IMR-90 (cell line): ENCODE results near the gene MYO9A. TPM values are rescaled to one million over a fixed set of nuclear protein-coding genes. Genes with fewer than 3 reads are reported as not detected.

Source experiments
- ATAC-seq: fragments of 200-7000 bp; cut with Tn5 transposase; 2 replicates; pipeline ENCODE4 v1.9.1; 2020; ENCODE audit warnings: low read depth, mild to moderate bottlenecking, moderate library complexity
- BruUV-seq: library from RNA; stranded (reverse); fragments of 400-500 nt; replicated peaks from 2 replicates; lab custom pipeline; 2021; lab: Mats Ljungman, UMichigan
- CTCF ChIA-PET: fragments of 300-600 bp; formaldehyde crosslinking; extraction: SDS; loops from one replicate; lab custom pipeline; 2021; ENCODE audit warnings: antibody characterized with exemption; lab: Yijun Ruan, JAX
- POLR2A ChIA-PET: fragments of 300-600 bp; sonication (Branson Sonifier 250); formaldehyde crosslinking; loops from one replicate; lab custom pipeline; 2022; ENCODE audit warnings: antibody characterized with exemption; ENCODE audit not compliant: unreplicated experiment; lab: Charles Lee
- DNase-seq: peaks from one replicate; pipeline ENCODE4 v3.0.0; 2013
- H2AFZ ChIP-seq: replicated peaks from 2 replicates; pipeline ENCODE3; 2013; ENCODE audit warnings: low read length, mild to moderate bottlenecking; ENCODE audit not compliant: poor library complexity
- H2AK5ac ChIP-seq: 2 replicates; pipeline ENCODE4 v1.6.1; 2013; ENCODE audit warnings: low read depth, low read length, inconsistent platforms
- H2AK9ac ChIP-seq: replicated peaks from 2 replicates; pipeline ENCODE3; 2013; ENCODE audit warnings: mild to moderate bottlenecking, low read depth, low read length, moderate library complexity; ENCODE audit not compliant: poor library complexity
- H2BK120ac ChIP-seq: 2 replicates; pipeline ENCODE4 v1.6.1; 2013; ENCODE audit warnings: low read depth, low read length, inconsistent platforms
- H2BK15ac ChIP-seq: 3 replicates; pipeline ENCODE4 v1.6.1; 2013; ENCODE audit warnings: low read depth, low read length, inconsistent platforms
- H2BK20ac ChIP-seq: 2 replicates; pipeline ENCODE4 v1.6.1; 2013; ENCODE audit warnings: low read depth, mild to moderate bottlenecking, inconsistent platforms, low read length, moderate library complexity
- H2BK5ac ChIP-seq: 2 replicates; pipeline ENCODE4 v1.6.1; 2013; ENCODE audit warnings: mild to moderate bottlenecking, low read depth, low read length, inconsistent platforms; ENCODE audit not compliant: poor library complexity, severe bottlenecking
- H3K14ac ChIP-seq: replicated peaks from 2 replicates; pipeline ENCODE4 v1.6.1; 2013; ENCODE audit warnings: low read depth, low read length, inconsistent platforms
- H3K18ac ChIP-seq: 2 replicates; pipeline ENCODE4 v1.6.1; 2013; ENCODE audit warnings: low read depth, low read length, control low read depth
- H3K23ac ChIP-seq: 2 replicates; pipeline ENCODE4 v1.6.1; 2013; ENCODE audit warnings: low read depth, low read length, inconsistent platforms
- H3K27ac ChIP-seq: 2 replicates; pipeline ENCODE4 v1.5.1; 2013; ENCODE audit warnings: mild to moderate bottlenecking, control low read depth, low read length; ENCODE audit not compliant: insufficient read depth
- H3K27me3 ChIP-seq: 2 replicates; pipeline ENCODE4 v1.6.1; 2013; ENCODE audit warnings: low read length; ENCODE audit not compliant: control insufficient read depth, insufficient read depth
- H3K36me3 ChIP-seq: 2 replicates; pipeline ENCODE4 v1.6.1; 2013; ENCODE audit warnings: low read length, mixed read lengths; ENCODE audit not compliant: control insufficient read depth, insufficient read depth
- H3K4ac ChIP-seq: 2 replicates; pipeline ENCODE4 v1.6.1; 2013; ENCODE audit warnings: low read depth, low read length, inconsistent platforms
- H3K4me1 ChIP-seq: 2 replicates; pipeline ENCODE4 v1.6.1; 2013; ENCODE audit warnings: low read length, mixed read lengths; ENCODE audit not compliant: control insufficient read depth, insufficient read depth
- H3K4me2 ChIP-seq: 2 replicates; pipeline ENCODE4 v1.6.1; 2013; ENCODE audit warnings: low read depth, mild to moderate bottlenecking, control low read depth, low read length, moderate library complexity
- H3K4me3 ChIP-seq: 2 replicates; pipeline ENCODE4 v1.5.1; 2013; ENCODE audit warnings: low read depth, mild to moderate bottlenecking, control low read depth, low read length, moderate library complexity; ENCODE audit not compliant: insufficient read depth
- H3K56ac ChIP-seq: 2 replicates; pipeline ENCODE4 v1.6.1; 2013; ENCODE audit warnings: low read length, inconsistent platforms; ENCODE audit not compliant: insufficient read depth; ENCODE audit errors: extremely low read depth
- H3K79me1 ChIP-seq, 2 experiments: 2 replicates each; pipeline ENCODE4 v1.6.1; 2013; ENCODE audit warnings: low read length in 2 of 2, inconsistent platforms in 1 of 2, low read depth in 1 of 2
- H3K9ac ChIP-seq: 2 replicates; pipeline ENCODE4 v1.6.1; 2013; ENCODE audit warnings: low read depth, low read length, control low read depth
- H3K9me1 ChIP-seq: 2 replicates; pipeline ENCODE4 v1.6.1; 2013; ENCODE audit warnings: low read length, inconsistent platforms; ENCODE audit not compliant: insufficient read depth
- H3K9me3 ChIP-seq: 2 replicates; pipeline ENCODE4 v1.6.1; 2013; ENCODE audit warnings: low read length; ENCODE audit not compliant: control insufficient read depth, insufficient read depth
- H4K20me1 ChIP-seq: 2 replicates; pipeline ENCODE4 v1.6.1; 2013; ENCODE audit warnings: low read length, inconsistent platforms; ENCODE audit not compliant: insufficient read depth
- H4K5ac ChIP-seq: 2 replicates; pipeline ENCODE4 v1.6.1; 2013; ENCODE audit warnings: mild to moderate bottlenecking, low read depth, low read length, control low read depth
- H4K8ac ChIP-seq, 2 experiments: 2 replicates each; pipeline ENCODE4 v1.6.1; 2013; ENCODE audit warnings: low read depth in 2 of 2, low read length in 2 of 2, control low read depth in 1 of 2, inconsistent platforms in 1 of 2
- H4K91ac ChIP-seq: 2 replicates; pipeline ENCODE4 v1.6.1; 2013; ENCODE audit warnings: low read depth, low read length, inconsistent platforms; ENCODE audit not compliant: insufficient read depth
- BHLHE40 ChIP-seq: fragments of 150-350 bp; IDR thresholded peaks from 2 replicates; pipeline ENCODE4 v1.6.1; 2016; ENCODE audit warnings: mild to moderate bottlenecking, low read depth, low read length
- CEBPB ChIP-seq: IDR thresholded peaks from 2 replicates; pipeline ENCODE4 v1.6.1; 2012; ENCODE audit warnings: low read depth, low read length, improper control_type of control experiment
- CHD1 ChIP-seq: IDR thresholded peaks from 2 replicates; pipeline ENCODE4 v1.6.1; 2012; ENCODE audit warnings: low read depth, low read length, improper control_type of control experiment
- FOS ChIP-seq: fragments of 150-350 bp; IDR thresholded peaks from 2 replicates; pipeline ENCODE4 v1.6.1; 2016; ENCODE audit warnings: low read depth, low read length
- MAFK ChIP-seq: IDR thresholded peaks from 2 replicates; pipeline ENCODE4 v1.6.1; 2012; ENCODE audit warnings: low read depth, low read length, improper control_type of control experiment
- MAZ ChIP-seq: IDR thresholded peaks from 2 replicates; pipeline ENCODE4 v1.6.1; 2012; ENCODE audit warnings: low read depth, mild to moderate bottlenecking, low read length, improper control_type of control experiment, moderate library complexity, borderline replicate concordance
- MXI1 ChIP-seq: IDR thresholded peaks from 2 replicates; pipeline ENCODE4 v1.6.1; 2012; ENCODE audit warnings: low read depth, mild to moderate bottlenecking, low read length, moderate library complexity, borderline replicate concordance
- NFE2L2 ChIP-seq: fragments of 150-350 bp; IDR thresholded peaks from 2 replicates; pipeline ENCODE4 v1.6.1; 2016; ENCODE audit warnings: low read depth, mild to moderate bottlenecking, low read length
- POLR2A ChIP-seq: IDR thresholded peaks from 2 replicates; pipeline ENCODE4 v1.6.1; 2012; ENCODE audit warnings: mild to moderate bottlenecking, low read depth, low read length
- RAD21 ChIP-seq: IDR thresholded peaks from 2 replicates; pipeline ENCODE4 v1.6.1; 2012; ENCODE audit warnings: low read length, improper control_type of control experiment
- RCOR1 ChIP-seq: IDR thresholded peaks from 2 replicates; pipeline ENCODE4 v1.6.1; 2012; ENCODE audit warnings: mild to moderate bottlenecking, low read length, improper control_type of control experiment; ENCODE audit not compliant: insufficient replicate concordance
- RFX5 ChIP-seq: IDR thresholded peaks from 2 replicates; pipeline ENCODE4 v1.8.0; 2012; ENCODE audit warnings: low read depth, mild to moderate bottlenecking, low read length, moderate library complexity
- SMC3 ChIP-seq: fragments of 150-350 bp; IDR thresholded peaks from 2 replicates; pipeline ENCODE4 v1.6.1; 2016; ENCODE audit warnings: low read depth, mild to moderate bottlenecking, antibody characterized with exemption, low read length, moderate library complexity
- WGBS, 2 experiments: methylation state at CpG; one replicate each; pipeline versions ENCODE4 v1.1.5 to v1.1.7; 2013; ENCODE audit warnings: missing lambda C conversion rate in 2 of 2; ENCODE audit not compliant: insufficient read length in 1 of 2; ENCODE audit errors: extremely low coverage in 2 of 2; 5-methylcytosine and 5-hydroxymethylcytosine counted together
- dilution Hi-C: fragments of 300-500 bp; cut with HindIII; formaldehyde crosslinking; loops from one replicate; pipeline ENCODE4 v1.14.3; 2018; ENCODE audit warnings: low sequenced_read_pairs; ENCODE audit not compliant: unreplicated experiment
- in situ Hi-C: fragments of 300-500 bp; cut with MboI; formaldehyde crosslinking; loops from 3 replicates; pipeline ENCODE4 v1.14.3; 2019; ENCODE audit warnings: low sequenced_read_pairs, inconsistent platforms, mixed read lengths
- intact Hi-C: fragments of 100-400 bp; cut with micrococcal nuclease; formaldehyde crosslinking; loops from 2 replicates; pipeline ENCODE4 v1.10.0; 2022
- polyA plus RNA-seq, 3 experiments: library from polyadenylated mRNA; depleted of rRNA; stranded (reverse); fragments of >200 nt; gene quantifications; 2 replicates each; pipeline ENCODE4 v1.2.3, GENCODE V29; 2012; ENCODE audit warnings: low replicate concordance in 1 of 3
- total RNA-seq: library from RNA; depleted of rRNA; stranded (reverse); fragments of >200 nt; gene quantifications from 2 replicates; pipeline ENCODE4 v1.2.3, GENCODE V29; 2012
- TF ChIP-seq, protein P1 (sequence below): conservative IDR thresholded peaks from 2 replicates; pipeline ENCODE4 v1.5.1; 2012; ENCODE audit warnings: mild to moderate bottlenecking, low read depth, low read length, improper control_type of control experiment
- TF ChIP-seq, protein P2 (sequence below): fragments of 150-350 bp; IDR thresholded peaks from 2 replicates; pipeline ENCODE4 v1.6.1; 2016; ENCODE audit warnings: low read depth, mild to moderate bottlenecking, low read length, moderate library complexity, borderline replicate concordance
- TF ChIP-seq, protein P3 (sequence below): fragments of 150-350 bp; IDR thresholded peaks from 2 replicates; pipeline ENCODE4 v1.6.1; 2017; ENCODE audit warnings: mild to moderate bottlenecking, antibody characterized with exemption, low read length, low read depth

Gene MYO9A
- total and polyA plus RNA-seq, 2 of the 4 experiments (the other 2 are of a cell fraction) = 6.0 to 49.5 TPM

DNA sequence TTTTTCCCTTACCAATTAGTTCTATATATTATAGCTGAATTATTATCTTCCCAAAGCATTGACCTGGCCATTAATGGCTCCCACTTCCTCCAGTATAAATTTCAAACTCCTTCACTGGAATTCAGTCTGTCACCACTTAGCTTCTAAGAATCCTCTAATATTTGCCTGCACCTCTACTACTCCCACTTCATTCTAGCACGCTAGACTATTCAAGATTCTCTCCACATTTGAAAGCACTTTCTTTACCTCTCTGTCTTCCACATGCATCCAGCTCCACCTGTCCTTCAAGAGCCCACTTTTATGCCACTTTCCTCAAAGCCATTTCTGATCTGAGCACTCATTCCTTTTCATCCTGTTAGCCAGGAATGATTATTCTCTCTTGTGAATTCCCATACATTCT, 15.3 kb upstream of the MYO9A start:
- Histone ChIP-seq H4K20me1 (no peaks in the 10 kb centered on the region), H3K79me1 (no peaks in the 10 kb centered on the region; a peak in 1 of 4 replicates), H3K56ac (no peak overlapping the region), H4K8ac (no peak overlapping the region), H2BK15ac (no peak overlapping the region), H3K4me2 (no peak overlapping the region), H2AK9ac (no peak overlapping the region), H3K9me3 (no peaks in the 10 kb centered on the region), H4K91ac (no peak overlapping the region), H3K4me1 (peaks cover 2% of the 10 kb centered on the region; the same call in 1 of the 2 replicates), H3K27me3 (no peaks in the 10 kb centered on the region), H3K18ac (no peak overlapping the region), H3K9me1 (no peaks in the 10 kb centered on the region), H3K4ac (no peak overlapping the region), H2AK5ac (no peak overlapping the region), H4K5ac (no peak overlapping the region), H2BK5ac (no peak overlapping the region), H2AFZ (no peak overlapping the region), H2BK120ac (no peak overlapping the region), H3K23ac (no peak overlapping the region), H3K27ac (no peak overlapping the region), H3K9ac (no peak overlapping the region), H3K4me3 (no peak overlapping the region), H3K36me3 (no peaks in the 10 kb centered on the region), H2BK20ac (no peak overlapping the region), H3K14ac (no peak overlapping the region)
- ChIA-PET CTCF (no interaction called here), POLR2A (no interaction called here)
- dilution Hi-C loops = no loop called here
- intact Hi-C loops = no loop called here
- no TSS peak for BruUV-seq
- 75% methylated on average over 1 of the region's 1 CpG; no CpG with 5 or more reads in 1 of the 2 experiments for WGBS, 2 experiments
- ATAC-seq (no peak), DNase-seq (no peak)
- TF ChIP-seq BHLHE40 (no peak), RCOR1 (no peak), FOS (no peak), NFE2L2 (no peak), RAD21 (no peak), MXI1 (no peak), CHD1 (no peak), MAZ (no peak), POLR2A (no peak), RFX5 (no peak), MAFK (no peak), SMC3 (no peak), CEBPB (no peak)
- TF ChIP-seq, protein P1, sequence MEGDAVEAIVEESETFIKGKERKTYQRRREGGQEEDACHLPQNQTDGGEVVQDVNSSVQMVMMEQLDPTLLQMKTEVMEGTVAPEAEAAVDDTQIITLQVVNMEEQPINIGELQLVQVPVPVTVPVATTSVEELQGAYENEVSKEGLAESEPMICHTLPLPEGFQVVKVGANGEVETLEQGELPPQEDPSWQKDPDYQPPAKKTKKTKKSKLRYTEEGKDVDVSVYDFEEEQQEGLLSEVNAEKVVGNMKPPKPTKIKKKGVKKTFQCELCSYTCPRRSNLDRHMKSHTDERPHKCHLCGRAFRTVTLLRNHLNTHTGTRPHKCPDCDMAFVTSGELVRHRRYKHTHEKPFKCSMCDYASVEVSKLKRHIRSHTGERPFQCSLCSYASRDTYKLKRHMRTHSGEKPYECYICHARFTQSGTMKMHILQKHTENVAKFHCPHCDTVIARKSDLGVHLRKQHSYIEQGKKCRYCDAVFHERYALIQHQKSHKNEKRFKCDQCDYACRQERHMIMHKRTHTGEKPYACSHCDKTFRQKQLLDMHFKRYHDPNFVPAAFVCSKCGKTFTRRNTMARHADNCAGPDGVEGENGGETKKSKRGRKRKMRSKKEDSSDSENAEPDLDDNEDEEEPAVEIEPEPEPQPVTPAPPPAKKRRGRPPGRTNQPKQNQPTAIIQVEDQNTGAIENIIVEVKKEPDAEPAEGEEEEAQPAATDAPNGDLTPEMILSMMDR = no peak
- TF ChIP-seq, protein P2, sequence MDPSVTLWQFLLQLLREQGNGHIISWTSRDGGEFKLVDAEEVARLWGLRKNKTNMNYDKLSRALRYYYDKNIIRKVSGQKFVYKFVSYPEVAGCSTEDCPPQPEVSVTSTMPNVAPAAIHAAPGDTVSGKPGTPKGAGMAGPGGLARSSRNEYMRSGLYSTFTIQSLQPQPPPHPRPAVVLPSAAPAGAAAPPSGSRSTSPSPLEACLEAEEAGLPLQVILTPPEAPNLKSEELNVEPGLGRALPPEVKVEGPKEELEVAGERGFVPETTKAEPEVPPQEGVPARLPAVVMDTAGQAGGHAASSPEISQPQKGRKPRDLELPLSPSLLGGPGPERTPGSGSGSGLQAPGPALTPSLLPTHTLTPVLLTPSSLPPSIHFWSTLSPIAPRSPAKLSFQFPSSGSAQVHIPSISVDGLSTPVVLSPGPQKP = no peak
- TF ChIP-seq, protein P3, sequence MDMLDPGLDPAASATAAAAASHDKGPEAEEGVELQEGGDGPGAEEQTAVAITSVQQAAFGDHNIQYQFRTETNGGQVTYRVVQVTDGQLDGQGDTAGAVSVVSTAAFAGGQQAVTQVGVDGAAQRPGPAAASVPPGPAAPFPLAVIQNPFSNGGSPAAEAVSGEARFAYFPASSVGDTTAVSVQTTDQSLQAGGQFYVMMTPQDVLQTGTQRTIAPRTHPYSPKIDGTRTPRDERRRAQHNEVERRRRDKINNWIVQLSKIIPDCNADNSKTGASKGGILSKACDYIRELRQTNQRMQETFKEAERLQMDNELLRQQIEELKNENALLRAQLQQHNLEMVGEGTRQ = no peak
- in situ Hi-C loops = no loop called here
